HG02938 (cell line): Measurements from ENCODE around the gene HM13.
"Not testable (repeated sequence)": the region's sequence is repeated elsewhere in the genome, so short reads cannot be mapped to it uniquely, and the experiment has no call there.

Experiments used
- ATAC-seq: cut with Tn5 transposase; IDR thresholded peaks from one replicate; pipeline ENCODE4 v1.9.1; 2021; ENCODE audit warnings: mild to moderate bottlenecking, moderate library complexity; ENCODE audit not compliant: unreplicated experiment

HM13 gene

GRCh38 chr20:31514154-31515071 lies at the start of gene HM13:
TSS of gene HM13 (plus strand) at chr20:31514442. CDS start at chr20:31514552, 110 bp downstream.
- ATAC-seq: peak; percentile 79

GRCh38 chr20:31470946-31471345 lies 43.3 kb upstream of the HM13 start:
- not testable (repeated sequence) for ATAC-seq

GRCh38 chr20:31472395-31473330 lies 41.6 kb upstream of the HM13 start:
- ATAC-seq: no peak

- no peak for ATAC-seq
Measured at GRCh38 chr20:31473331-31474096, 40.7 kb upstream of the HM13 start.

GRCh38 chr20:31474097-31474436 lies 40.2 kb upstream of the HM13 start:
- no peak for ATAC-seq

- no peak for ATAC-seq
Measured at GRCh38 chr20:31474758-31475427, 39.3 kb upstream of the HM13 start, which contains the start of the genes DEFB124 and REM1. TSS of gene DEFB124 (minus strand) at chr20:31475127. CDS start at chr20:31473013, 2,114 bp downstream. TSS of gene REM1 (plus strand) at chr20:31475288. CDS start at chr20:31476446, 1,158 bp downstream.

GRCh38 chr20:31475472-31476293 lies 38.6 kb upstream of the HM13 start:
- no peak for ATAC-seq

GRCh38 chr20:31476294-31476585 lies 38.0 kb upstream of the HM13 start:
- ATAC-seq: no peak

- no peak for ATAC-seq
Measured at GRCh38 chr20:31476643-31477215, 37.5 kb upstream of the HM13 start.

- no peak for ATAC-seq
Measured at GRCh38 chr20:31484001-31484400, 30.2 kb upstream of the HM13 start.

- no peak for ATAC-seq
Measured at GRCh38 chr20:31485450-31486339, 28.5 kb upstream of the HM13 start.

- no peak for ATAC-seq
Measured at GRCh38 chr20:31488115-31488514, 26.1 kb upstream of the HM13 start.

- no peak for ATAC-seq
Measured at GRCh38 chr20:31489152-31489551, 25.1 kb upstream of the HM13 start.

GRCh38 chr20:31490752-31491151 lies 23.5 kb upstream of the HM13 start:
- ATAC-seq: no peak

- ATAC-seq: no peak
Measured at GRCh38 chr20:31494131-31494530, 20.1 kb upstream of the HM13 start.

- ATAC-seq: no peak
Measured at GRCh38 chr20:31496761-31497295, 17.4 kb upstream of the HM13 start.

- no peak for ATAC-seq
Measured at GRCh38 chr20:31497838-31498540, 16.3 kb upstream of the HM13 start.
